Endothelial cell of umbilical vein (primary cell): ENCODE data around the gene PIGZ.

Experiments
- CTCF ChIP-seq, 2 donors: IDR thresholded peaks; 1 replicate in 1 of 2; 2 replicates in 1 of 2; pipeline ENCODE4 v1.5.1; 2011; ENCODE audit warnings: low read length in 2 of 2, mild to moderate bottlenecking in 2 of 2, moderate library complexity in 2 of 2, control low read depth in 1 of 2, inconsistent platforms in 1 of 2, low read depth in 1 of 2; ENCODE audit not compliant: insufficient read depth in 1 of 2; ENCODE audit errors: extremely low read depth in 1 of 2
- EZH2 ChIP-seq: IDR thresholded peaks from 2 replicates; pipeline ENCODE4 v1.6.1; 2012; ENCODE audit warnings: borderline replicate concordance, low read depth, mild to moderate bottlenecking, moderate library complexity, low read length, inconsistent platforms; ENCODE audit not compliant: severe bottlenecking
- FOS ChIP-seq: IDR thresholded peaks from 2 replicates; pipeline ENCODE4 v1.6.1; 2011; ENCODE audit warnings: mild to moderate bottlenecking, low read length, moderate library complexity, borderline replicate concordance; ENCODE audit not compliant: insufficient read depth
- GATA2 ChIP-seq: IDR thresholded peaks from 2 replicates; pipeline ENCODE4 v1.7.0; 2011; ENCODE audit warnings: low read depth, mild to moderate bottlenecking, moderate library complexity, mixed read lengths, low read length; ENCODE audit not compliant: insufficient read length, insufficient read depth
- JUN ChIP-seq: IDR thresholded peaks from 2 replicates; pipeline ENCODE4 v1.6.1; 2011; ENCODE audit warnings: borderline replicate concordance, low read depth; ENCODE audit not compliant: insufficient read length, insufficient read depth
- MAX ChIP-seq: IDR thresholded peaks from 2 replicates; pipeline ENCODE4 v1.6.1; 2011; ENCODE audit not compliant: insufficient read depth, insufficient read length
- MYC ChIP-seq: IDR thresholded peaks from one replicate; pipeline ENCODE4 v1.6.1; 2011; ENCODE audit warnings: mild to moderate bottlenecking, low read depth, low read length
- POLR2A ChIP-seq: IDR thresholded peaks from 2 replicates; pipeline ENCODE4 v1.6.1; 2012; ENCODE audit warnings: low read depth, mild to moderate bottlenecking, control low read depth, low read length
- POLR2AphosphoS5 ChIP-seq: IDR thresholded peaks from 2 replicates; pipeline ENCODE4 v1.6.1; 2012; ENCODE audit warnings: low read depth, mild to moderate bottlenecking, control low read depth, low read length, moderate library complexity; ENCODE audit not compliant: insufficient read depth

- TF ChIP-seq JUN (no peak), CTCF (IDR thresholded peaks at IDR 0.05; ENCODE audit: extremely low read depth in 1 of 2, insufficient read depth in 1 of 2, low read depth in 1 of 2, low read length in 2 of 2) (no peak), EZH2 (no peak), POLR2A (no peak), POLR2AphosphoS5 (no peak), FOS (no peak), MYC (no peak), MAX (no peak), GATA2 (no peak)
Observed at GRCh38 chr3:197007953-197008352, 39.3 kb upstream of the PIGZ start.
